ENCODE measurements around the gene GNG7. TPM values are rescaled to one million over a fixed set of nuclear protein-coding genes. Genes with fewer than 3 reads are reported as not detected.
"Not testable (repeated sequence)": the region's sequence is repeated elsewhere in the genome, so short reads cannot be mapped to it uniquely, and the experiment has no call there.

GNG7 gene
- total RNA-seq, 1 donor from 2014 or later, result 8.5 TPM

GRCh38 chr19:2685204-2685704, 17.2 kb downstream of the GNG7 start:
- Mint-ChIP-seq H3K36me3 (peaks cover 5% of the 10 kb centered on the region), H3K27me3 (ENCODE audit: low read depth) (no peaks in the 10 kb centered on the region), H3K4me3 (no peak overlapping the region), H3K9me3 (peaks cover 3% of the 10 kb centered on the region), H3K4me1 (no peaks in the 10 kb centered on the region), H3K27ac (no peak overlapping the region)
- TF ChIP-seq CTCF (IDR thresholded peaks at IDR 0.05; ENCODE audit: unreplicated experiment), result no peak
- DNase-seq (ENCODE audit: low spot score in 2 of 2, unreplicated experiment in 2 of 2), result no peak

- no peaks in the 10 kb centered on the region for H3K4me1 Mint-ChIP-seq
These were observed 19.0 kb downstream of the GNG7 start for GRCh38 chr19:2683430-2684003.

DNA sequence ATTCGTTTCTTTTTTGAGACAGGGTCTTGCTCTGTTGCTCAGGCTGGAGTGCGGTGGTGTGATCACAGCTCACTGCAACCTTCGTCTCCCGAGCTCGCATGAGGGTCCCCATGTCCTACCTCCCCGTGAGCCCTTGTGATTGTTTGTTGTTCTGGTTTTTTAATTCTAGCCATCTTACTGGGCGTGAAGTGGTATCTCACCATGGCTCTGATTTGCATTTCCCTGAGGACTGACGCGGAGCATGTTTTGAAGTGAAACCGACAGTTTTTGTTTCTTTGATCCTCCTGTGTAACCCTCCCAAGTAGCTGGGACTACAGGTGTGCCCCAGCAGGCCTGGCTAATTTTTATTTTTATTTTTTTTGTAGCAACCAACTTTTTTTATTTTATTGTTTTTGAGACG, 21.7 kb downstream of the GNG7 start:
- no peaks in the 10 kb centered on the region for H3K4me1 Mint-ChIP-seq
- H3K4me3 Mint-ChIP-seq, result no peak overlapping the region
- DNase-seq (ENCODE audit: low spot score in 2 of 2, unreplicated experiment in 2 of 2), result no peak
- peaks cover 34% of the 10 kb centered on the region for H3K27me3 Mint-ChIP-seq (ENCODE audit: low read depth)
- no peak overlapping the region for H3K27ac Mint-ChIP-seq
- H3K36me3 Mint-ChIP-seq, result peaks cover 3% of the 10 kb centered on the region
- H3K9me3 Mint-ChIP-seq, result peaks cover 3% of the 10 kb centered on the region
- TF ChIP-seq CTCF (IDR thresholded peaks at IDR 0.05; ENCODE audit: unreplicated experiment), result no peak

More at GRCh38 chr19:2683430-2684003, 19.0 kb downstream of the GNG7 start:
- Mint-ChIP-seq H3K27me3 (ENCODE audit: low read depth) (peaks cover 8% of the 10 kb centered on the region), H3K4me3 (no peak overlapping the region), H3K9me3 (peaks cover 6% of the 10 kb centered on the region), H3K36me3 (peaks cover 5% of the 10 kb centered on the region), H3K27ac (no peak overlapping the region)
- no peak for DNase-seq (ENCODE audit: low spot score in 2 of 2, unreplicated experiment in 2 of 2)
- no peak for TF ChIP-seq CTCF (IDR thresholded peaks at IDR 0.05; ENCODE audit: unreplicated experiment)

- no peak for TF ChIP-seq CTCF (IDR thresholded peaks at IDR 0.05; ENCODE audit: unreplicated experiment)
These were observed 23.1 kb downstream of the GNG7 start for GRCh38 chr19:2679439-2679838.

DNA sequence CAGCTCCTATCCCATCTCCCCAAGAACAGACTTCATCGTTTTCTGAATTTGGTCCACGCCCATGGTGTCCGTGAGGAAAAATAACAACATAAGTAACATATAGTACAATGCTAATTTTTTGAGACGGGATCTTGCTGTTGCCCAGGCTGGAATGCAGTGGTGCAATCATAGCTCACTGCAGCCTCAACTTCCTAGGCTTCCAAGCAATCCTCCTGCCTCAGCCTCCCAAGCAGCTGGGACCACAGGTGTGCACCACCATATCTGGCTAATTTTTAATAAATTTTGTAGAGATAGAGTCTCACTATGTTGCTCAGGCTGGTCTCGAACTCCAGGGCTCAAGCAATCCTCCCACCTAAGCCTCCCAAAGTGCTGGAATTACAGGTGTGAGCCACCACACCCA, 23.5 kb downstream of the GNG7 start:
- H3K36me3 Mint-ChIP-seq; H3K4me1 Mint-ChIP-seq; DNase-seq (ENCODE audit: low spot score in 2 of 2, unreplicated experiment in 2 of 2); H3K27ac Mint-ChIP-seq; H3K4me3 Mint-ChIP-seq; H3K9me3 Mint-ChIP-seq: not testable (repeated sequence)
- peaks cover 51% of the 10 kb centered on the region for H3K27me3 Mint-ChIP-seq (ENCODE audit: low read depth)

More at GRCh38 chr19:2679439-2679838, 23.1 kb downstream of the GNG7 start:
- Mint-ChIP-seq H3K36me3 (peaks cover 7% of the 10 kb centered on the region), H3K27ac (no peak overlapping the region), H3K9me3 (peaks cover 3% of the 10 kb centered on the region), H3K4me3 (no peak overlapping the region), H3K4me1 (no peaks in the 10 kb centered on the region), H3K27me3 (ENCODE audit: low read depth) (peaks cover 48% of the 10 kb centered on the region)
- DNase-seq (ENCODE audit: low spot score in 2 of 2, unreplicated experiment in 2 of 2), result no peak

DNA sequence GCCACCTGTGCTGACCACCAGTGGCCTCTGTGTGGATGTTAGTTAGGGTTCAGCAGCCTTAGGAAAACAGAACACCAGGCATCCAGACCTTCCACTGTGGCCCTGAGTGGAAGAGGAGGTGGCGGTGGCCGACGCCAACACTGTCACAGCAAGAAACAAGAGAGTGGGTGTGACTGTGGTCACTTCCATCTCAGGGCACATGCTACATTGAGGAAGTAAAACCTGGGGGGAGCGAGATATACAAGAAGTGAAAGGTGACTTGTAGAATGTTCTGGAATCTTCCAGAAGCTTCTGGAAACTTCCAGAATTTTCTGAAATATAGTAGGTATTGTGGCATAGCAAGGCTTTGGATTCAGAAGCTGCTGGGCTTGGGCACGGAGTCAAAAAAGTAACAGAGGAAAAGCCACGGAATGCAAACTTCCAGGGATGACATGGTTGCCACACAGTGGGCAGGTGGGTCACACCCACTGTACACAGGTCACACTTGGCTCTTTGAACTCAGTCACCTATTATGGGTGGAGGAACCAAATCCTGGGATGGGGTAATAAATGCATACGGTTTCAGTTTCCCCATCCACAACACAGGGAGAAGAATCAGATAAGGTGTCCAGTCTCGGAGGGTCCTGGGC, 24.3 kb downstream of the GNG7 start:
- H3K4me3 Mint-ChIP-seq, result no peak overlapping the region
- no peak for DNase-seq (ENCODE audit: low spot score in 2 of 2, unreplicated experiment in 2 of 2)
- H3K4me1 Mint-ChIP-seq, result no peaks in the 10 kb centered on the region
- H3K27ac Mint-ChIP-seq, result no peak overlapping the region
- no peak for TF ChIP-seq CTCF (IDR thresholded peaks at IDR 0.05; ENCODE audit: unreplicated experiment)
- H3K36me3 Mint-ChIP-seq, result peaks cover 7% of the 10 kb centered on the region
- H3K9me3 Mint-ChIP-seq, result peaks cover 3% of the 10 kb centered on the region
- H3K27me3 Mint-ChIP-seq (ENCODE audit: low read depth), result peaks cover 51% of the 10 kb centered on the region
